NCI-H2107 (cell line): Measurements from ENCODE around the gene ZMPSTE24.
A peak's percentile ranks its signal among the peaks of the same experiment; 100 is the strongest.
"Not testable (repeated sequence)": the region's sequence is repeated elsewhere in the genome, so short reads cannot be mapped to it uniquely, and the experiment has no call there.

Experiments used
- DNase-seq: peaks from one replicate; lab custom pipeline; 2025; lab: John Stamatoyannopoulos, UW

The ZMPSTE24 gene

DNA sequence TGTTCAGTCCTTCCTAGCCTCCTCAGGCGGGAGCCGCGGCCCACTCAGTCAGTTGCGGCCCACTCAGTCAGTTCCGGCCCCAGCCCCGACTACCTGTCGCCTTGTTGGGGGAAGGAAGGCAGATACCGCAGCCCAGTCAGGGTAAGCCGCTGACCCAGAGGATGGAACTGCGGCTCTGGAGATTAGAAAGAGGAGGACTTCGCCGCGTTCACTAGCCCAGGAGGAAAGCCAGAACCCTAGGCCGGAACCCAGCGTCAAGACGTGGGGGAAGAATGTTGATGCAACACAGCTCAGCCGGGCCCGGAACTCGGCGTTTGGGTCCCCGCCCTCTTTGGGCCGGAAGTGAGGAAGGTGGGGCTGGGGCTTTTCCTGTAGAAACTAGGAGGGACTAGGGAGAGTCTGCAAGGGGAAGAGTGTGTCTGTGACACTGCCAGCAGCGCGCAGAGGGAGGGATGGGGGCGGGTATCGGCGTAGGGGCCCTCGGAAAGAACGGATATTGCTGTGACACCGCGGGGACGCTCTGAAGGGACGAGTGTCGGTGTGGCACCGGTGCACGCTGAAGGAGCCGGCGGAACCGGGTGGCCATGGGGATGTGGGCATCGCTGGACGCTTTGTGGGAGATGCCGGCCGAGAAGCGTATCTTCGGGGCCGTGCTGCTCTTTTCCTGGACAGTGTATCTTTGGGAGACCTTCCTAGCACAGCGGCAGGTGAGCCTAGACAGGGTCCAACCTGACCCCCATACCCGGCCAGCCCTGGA, at the start of gene ZMPSTE24:
Gene ZMPSTE24 (plus strand): TSS at position 549 of the 757 bp plus-strand sequence. CDS start 36 bp downstream, at position 585.
- peak; percentile 91 for DNase-seq

DNA sequence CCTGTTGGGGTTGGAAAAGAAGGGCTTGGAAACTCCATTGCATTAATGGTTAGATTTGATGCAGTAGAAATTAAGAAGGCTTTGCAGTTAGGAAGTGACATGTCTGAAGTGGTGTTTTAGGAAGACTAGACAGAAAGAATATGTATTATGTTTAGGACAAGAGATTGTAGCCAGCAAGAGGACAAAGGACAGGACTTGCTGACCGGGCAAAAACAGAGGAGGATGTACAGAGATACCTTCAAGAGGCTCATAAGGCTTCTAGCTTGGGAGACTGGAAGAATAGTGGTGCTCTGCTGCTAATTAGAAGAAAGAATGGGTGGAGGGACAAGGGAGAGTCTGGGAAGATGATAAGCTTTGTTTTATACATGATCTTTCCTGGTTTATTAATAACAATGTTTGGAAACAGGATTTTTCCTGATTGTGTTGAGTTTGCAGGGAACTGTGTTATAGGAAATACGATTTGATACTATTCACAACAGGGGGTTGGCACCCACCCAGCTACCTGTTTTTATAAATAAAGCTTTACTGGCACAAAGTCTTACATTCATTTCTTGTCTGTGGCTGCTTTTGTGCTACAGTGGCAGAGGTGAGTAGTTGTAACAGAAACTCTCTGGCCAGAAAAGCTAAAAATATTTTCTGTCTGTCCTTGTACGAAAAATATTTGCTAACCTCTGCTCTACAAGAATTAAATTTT, 47.4 kb upstream of the ZMPSTE24 start:
- no peak for DNase-seq

DNA sequence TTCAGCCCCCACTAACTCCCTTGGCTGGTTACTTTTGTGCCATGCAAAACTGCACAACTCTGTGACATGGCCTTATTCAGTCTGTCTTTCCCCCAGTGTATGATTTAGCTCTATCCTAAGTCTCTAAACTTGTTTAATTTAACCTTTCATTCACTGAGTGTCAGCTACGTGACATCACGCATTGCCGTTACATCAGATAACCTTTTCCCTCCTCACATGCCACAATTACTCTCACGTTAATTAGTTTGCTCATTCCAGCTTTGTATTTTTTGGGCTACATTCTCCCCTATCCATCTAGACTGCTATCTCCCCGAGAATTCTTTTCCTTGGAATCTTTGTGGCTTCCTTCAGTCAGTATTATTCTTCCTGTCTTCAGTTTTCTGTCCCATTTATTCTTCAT, 39.7 kb upstream of the ZMPSTE24 start:
- DNase-seq, result no peak

DNA sequence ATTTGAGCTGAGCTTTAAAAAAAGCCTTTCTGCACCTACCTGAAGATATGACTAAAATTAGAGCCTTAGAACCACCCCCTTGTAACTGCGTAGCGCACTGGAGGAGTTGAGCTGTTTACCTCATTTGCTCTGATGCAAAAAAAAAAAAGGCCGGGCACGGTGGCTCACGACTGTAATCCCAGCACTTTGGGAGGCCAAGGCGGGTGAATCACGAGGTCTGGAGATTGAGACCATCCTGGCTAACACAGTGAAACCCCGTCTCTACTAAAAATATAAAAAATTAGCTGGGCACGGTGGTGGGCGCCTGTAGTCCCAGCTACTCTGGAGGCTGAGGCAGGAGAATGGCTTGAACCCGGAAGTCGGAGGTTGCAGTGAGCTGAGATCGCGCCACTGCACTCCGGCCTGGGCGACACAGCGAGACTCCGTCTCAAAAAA, 36.5 kb upstream of the ZMPSTE24 start:
- not testable (repeated sequence) for DNase-seq

DNA sequence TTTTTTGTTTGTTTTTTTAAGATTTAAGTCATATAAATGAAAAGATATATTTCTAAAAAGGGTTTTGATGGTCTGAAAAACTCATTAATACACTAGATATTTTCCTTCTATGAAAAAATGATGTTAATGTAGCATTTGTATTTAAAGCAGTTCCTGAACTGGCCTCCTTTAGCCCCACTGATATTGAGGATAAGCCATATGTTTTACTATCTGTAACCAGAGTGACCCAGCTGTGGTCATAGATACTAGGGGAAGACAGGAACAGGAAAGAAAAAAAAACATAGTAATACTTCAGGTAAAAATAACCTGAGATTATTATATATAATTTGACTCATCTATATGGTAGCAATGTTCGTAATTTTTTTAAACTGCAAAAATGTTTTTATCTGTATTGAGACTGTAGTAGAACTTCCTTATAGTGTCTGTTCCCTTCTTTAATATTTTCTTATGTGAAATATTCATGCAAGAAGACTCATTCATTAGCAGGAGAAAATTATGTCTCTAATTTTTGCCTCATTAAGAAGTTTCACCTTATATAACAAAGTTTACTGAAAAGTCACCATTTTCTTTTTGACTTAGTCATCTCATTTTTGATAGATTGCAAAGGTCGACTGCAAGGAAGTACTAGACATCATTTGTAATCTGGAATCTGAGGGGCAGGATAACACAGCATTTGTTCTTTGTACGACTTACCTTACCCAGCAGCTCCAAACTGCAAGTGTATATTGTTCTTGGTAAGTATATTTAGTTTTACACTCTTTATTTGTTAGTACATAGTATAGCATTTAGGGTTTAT, 35.9 kb upstream of the ZMPSTE24 start:
- DNase-seq, result no peak

DNA sequence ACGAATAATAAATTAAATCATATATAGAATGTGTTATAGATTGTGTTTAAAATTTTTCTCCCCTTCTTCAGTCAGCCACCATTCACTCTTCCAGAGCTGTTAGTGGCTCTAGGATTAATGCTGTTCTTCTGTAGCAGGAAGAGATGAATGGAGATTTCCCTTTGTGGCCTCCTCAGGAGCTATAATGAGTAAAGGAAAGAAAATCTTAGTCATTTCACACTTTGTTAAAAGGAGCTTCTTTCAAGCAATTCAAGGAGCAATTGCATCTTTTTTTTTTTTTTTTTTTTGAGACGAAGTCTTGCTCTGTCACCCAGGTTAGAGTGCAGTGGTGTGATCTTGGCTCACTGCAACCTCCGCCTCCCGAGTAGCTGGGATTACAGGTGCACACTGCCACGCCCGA, 34.0 kb upstream of the ZMPSTE24 start:
- DNase-seq, result no peak

DNA sequence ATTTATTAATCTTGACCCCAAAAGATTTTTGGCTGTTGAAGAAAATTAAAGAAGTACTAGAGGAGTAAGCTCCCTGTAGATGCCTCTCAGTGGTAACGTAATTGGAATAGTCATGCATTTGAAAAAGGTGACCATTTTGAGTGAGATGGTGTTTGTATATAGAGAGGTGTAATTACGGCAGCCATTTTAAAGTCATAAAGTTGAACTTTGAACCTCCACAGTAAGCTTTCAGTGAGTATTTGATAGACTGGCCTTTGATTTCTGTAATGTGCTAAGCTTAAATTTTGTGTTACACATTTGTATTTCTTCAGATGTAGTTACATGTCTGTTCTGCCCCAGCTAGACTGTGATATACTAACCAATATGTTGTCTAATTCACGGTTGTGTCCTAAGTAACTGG, 31.8 kb upstream of the ZMPSTE24 start:
- no peak for DNase-seq

DNA sequence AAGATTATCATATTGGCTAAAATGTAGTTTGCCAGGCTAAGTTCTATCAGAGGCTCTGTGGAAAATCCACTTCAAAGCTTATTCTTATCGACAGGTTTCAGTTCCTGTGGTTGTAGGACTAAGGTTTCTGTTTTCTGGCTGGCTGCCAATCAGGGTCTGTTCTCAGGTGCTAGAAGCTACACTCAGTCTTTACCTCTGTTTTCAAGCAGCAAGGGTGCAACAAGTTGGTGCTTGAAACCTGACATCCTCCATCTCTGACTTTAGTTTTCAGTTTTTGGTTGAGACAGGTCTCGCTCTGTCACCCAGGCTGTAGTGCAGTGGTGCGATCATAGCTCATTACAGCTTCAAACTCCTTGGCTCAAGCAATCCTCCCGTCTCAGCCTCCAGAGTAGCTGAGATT, 25.6 kb upstream of the ZMPSTE24 start:
- no peak for DNase-seq

DNA sequence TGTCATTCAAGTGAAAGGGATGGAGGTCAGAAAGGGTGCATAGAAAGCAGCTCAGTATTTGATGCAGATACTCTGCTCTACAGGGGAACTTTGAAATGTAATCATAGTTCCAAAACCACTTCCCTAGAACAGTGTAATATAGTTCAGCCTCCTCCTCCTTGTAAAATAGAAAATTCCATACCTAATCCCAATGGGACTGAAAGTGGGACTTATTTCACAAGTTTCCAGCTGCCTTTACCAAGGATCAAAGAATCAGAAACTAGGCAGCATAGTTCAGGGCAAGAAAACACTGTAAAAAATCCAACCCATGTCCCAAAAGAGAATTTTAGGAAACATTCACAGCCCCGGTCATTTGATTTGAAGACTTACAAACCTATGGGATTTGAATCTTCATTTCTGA, 18.4 kb upstream of the ZMPSTE24 start:
- no peak for DNase-seq

DNA sequence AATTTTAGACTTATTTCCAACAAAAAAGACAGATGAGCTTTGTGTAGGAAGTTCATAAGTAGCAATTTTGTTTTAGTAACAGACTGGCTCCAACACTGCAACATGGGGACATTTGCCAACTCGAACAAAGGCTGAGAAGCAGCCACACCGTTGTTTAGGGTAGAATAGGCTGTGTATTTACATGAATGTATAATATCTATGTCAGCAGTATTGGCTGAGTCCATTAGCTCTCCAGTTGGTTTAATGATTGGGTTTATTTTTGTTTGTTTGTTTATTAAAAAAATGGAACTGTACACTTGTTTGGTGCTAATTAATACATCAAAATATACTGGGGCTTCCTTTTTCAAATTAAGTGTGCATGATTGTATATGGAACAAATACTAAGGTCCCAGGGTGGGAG, 17.6 kb upstream of the ZMPSTE24 start:
- DNase-seq, result no peak

DNA sequence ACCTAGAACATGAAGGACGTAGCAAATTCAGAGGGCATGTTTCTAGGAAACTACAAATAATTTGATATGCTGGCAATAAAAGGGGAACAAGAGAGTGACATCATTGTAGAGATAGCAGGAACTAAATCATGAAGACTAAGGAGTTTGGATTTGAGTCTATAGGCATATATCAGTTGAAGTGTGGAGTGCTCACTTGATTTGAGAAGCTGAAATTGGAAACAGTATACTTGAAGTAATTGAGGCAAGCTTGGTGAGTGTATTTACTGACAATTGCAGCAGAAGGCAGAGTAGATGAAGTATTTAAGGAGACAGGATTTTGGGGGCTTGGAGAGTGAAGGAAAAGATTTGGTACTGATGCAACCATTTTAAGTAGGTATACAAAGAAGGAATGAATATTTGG, 16.7 kb upstream of the ZMPSTE24 start:
- no peak for DNase-seq

DNA sequence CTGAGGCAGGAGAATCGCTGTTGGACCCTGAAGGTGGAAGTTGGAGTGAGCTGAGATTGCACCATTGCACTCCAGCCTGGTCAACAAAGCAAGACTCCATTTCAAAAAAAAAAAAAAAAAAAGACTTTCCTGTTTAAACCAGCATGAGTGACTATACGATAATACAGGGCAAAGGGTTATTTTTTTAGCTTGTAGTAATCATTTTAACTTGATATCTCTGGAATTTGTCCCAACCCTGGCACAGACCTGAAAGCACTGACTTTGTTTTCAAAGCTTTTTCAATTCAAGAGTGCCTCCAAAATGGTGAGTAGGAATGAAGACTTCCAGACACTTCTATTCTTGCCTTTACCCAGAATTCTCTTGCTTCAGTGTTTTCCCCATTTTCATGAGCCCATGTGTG, 14.7 kb upstream of the ZMPSTE24 start:
- DNase-seq, result no peak

DNA sequence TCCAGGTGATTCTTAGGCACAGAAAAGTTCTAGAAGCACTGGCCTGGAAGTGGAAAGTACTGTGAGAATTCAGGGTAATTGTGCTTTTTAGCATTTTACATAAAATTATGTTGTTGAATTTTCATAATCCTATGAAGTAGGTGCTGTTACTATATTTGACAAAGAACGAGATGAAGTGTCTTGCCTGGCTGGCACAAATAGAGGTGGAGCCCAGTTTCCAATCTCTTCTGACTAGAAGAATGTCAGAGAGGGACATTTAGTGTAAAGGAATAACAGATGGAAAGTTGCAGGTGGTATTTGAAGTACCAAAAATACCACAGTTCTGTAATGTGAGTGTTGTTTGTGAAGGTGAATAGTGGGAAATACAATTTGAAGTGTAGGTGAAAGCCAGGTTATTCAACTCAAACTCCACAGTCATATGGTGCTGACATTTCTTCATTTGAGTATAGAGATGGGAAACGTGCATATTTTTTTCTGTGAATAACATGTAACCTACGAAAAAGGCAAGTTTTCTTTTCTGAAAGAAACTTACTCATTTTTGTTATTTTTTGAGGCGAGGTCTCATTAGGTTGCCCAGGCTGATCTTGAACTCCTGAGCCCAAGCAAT, 13.8 kb upstream of the ZMPSTE24 start:
- DNase-seq, result no peak

DNA sequence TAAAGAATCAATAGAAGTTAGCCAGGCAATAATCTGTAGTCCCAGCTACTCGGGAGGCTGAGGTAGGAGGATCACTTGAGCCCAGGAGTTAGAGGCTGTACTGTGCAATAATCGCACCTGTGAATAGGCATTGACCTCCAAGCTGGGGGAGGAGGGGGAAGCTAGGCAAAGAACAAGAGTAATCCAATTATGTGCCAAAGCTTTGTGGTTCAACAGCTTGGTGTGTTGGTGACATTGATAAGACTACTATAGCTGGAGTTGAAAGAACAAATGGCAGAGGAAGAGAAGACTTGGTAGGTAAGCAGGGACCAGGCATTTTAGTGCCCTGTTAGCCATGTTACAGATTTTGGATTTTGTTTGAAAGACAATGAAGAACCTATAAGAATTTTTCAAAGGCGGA, 12.3 kb upstream of the ZMPSTE24 start:
- DNase-seq, result no peak

DNA sequence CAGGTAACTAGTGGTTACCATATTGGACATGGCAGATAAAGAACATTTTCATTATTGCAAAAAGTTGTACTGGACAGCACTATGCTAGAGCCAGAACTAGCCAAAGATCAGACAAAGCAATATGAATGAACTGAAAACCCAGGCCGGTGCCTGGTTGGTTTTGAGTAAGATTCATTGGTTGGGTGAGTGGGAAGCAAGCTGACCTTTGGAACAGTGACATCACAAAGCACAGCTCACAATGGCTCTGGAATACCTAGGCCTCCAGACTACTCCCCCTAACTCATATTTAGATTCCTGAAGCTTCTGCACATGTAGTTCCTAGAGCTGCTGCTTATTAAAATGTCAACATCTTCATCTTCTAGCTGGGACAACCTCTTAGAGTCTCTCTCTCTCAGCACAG, 10.4 kb upstream of the ZMPSTE24 start, which contains the start of gene TMCO2:
Gene TMCO2 (plus strand): TSS at position 283 of the 400 bp plus-strand sequence. CDS start 57 bp downstream, at position 340.
- no peak for DNase-seq

DNA sequence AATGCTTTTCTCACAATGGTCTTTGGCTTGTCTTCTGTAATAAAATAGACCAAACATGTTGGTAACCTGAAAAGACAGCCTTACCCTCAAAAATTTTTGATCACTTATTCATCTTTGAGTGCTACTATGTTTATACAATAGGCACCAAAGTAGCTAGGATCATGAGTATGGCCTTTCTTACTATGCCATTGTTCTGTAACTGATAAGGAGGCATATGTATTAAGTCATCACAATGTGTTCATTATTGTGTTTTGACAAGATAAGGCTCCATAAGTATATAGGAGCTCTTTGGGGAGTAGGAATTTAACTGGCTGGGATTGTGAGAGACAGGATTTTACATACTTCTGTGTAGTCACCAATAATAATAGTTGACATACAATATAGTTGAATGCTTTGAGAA, 9.6 kb upstream of the ZMPSTE24 start:
- no peak for DNase-seq

DNA sequence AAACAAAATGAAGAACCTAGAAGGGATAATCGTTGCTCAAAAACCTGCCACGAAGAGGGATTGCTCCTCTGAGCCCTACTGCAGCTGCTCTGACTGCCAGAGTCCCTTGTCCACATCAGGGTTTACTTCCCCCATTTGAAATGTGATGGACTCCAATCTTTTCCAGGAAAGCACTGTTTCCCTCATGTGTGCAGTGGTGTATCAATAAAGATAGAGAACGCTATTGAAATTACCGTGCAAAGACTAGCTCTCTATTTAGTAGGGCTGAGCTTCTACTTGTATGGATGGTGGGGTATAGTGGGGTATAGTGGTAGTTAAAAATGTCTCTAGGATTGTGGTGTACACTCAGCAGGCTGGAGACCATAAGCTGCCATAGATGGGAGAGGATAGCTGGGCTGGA, 6.6 kb upstream of the ZMPSTE24 start:
- no peak for DNase-seq

DNA sequence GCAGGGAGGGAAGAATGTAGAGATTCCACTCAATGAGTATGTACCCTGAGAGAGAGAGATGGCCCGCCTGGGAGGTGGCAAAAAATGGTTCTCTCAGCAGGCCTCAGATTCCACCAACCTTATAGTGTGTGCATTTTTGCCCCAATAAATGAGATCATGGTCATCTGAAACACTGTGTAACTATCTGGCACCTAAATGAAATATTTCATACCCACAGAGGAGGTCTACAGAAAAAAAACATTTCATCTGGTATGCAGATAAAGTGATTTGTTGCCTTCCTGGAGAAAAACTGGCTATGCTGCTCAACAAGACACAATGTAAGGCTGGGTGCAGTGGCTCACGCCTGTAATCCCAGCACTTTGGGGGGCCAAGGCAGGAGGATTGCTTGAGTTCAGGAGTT, 5.4 kb upstream of the ZMPSTE24 start:
- no peak for DNase-seq

DNA sequence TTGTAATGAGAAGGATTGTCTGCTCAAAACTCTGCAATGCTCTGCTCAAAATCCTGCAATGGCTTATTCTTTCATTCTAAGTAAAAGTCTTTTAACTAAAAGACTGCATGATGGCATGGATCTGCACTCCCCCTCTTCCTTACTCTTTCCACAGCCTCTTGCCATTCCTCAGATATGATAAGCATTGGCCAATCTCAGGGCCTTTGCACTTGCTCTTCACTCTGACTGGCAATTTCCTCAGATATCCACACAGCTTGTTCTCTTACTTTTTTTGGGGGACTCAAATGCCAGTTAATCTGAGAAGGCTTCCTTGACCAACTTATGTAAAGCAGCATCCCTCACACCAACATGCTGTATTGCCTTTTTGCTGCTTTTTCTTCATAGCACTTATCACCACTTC, 2.8 kb upstream of the ZMPSTE24 start:
- DNase-seq, result no peak

DNA sequence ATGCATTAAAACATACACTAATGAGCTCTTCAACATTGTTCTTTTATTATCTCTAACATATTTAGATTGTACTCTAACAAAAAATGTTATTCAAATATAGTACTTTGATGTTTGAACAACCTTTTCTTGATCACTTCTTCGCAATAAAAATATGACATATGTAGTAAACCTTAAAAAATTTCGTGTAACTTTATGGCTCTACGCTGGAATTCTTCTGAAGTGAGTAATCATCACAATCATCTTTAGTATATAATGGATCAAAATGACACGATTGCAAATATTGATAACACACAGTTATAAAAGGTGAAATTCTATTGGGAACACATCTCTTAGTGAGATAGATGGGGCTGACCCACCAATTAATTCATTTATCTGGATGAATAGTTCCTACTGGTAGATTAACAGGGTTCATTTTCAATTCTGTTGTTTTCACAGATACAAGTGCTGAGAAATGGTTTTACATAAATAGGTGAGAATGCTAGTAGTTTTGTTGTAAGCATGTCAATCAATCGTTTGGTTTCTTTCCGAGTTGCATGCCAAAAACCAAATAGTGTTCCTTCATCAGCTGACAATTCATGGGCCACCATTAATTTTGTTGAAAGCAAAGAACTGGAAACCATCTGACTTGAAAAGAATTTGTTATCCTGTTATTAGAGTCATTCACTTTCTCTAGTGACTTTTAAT, 1.5 kb upstream of the ZMPSTE24 start:
- DNase-seq, result no peak

DNA sequence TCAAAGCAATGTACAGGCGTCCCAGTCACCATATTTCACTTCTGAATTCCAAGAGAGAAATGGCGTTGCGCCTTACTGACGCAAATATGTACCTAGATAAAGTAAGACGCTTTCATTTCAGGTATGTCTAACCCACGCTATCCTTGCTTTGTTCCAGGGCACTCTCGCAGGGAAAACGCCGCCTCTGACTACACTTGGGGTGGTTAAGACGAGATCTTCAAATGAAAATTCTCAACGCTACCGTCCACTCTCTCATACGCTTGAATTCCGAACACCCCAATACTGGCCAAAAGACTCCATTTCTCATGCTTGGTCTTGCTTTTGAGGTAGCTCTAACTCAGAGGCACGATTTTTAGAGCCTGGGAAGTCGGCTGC, 736 bp upstream of the ZMPSTE24 start:
- no peak for DNase-seq

DNA sequence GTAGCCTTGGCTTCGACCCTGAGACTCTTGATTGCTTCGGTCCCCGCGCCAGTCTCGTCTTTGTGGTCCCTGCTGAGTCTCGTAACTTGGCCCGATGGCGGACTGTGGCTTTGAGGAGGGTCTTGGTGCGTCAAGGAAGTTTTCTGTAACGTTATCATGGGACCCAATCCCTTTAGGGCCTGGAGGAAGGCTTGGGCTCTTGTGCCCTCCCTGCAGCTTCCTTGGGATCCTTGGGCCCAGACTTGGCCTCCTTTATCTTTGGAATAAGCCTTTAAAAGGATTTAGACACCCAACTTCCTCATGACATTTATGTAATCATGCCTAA, 371 bp downstream of the ZMPSTE24 start:
- no peak for DNase-seq
